Astrocyte (in vitro differentiated cells and primary cell): ENCODE data around the gene CYP2A7.

Experiments used
- EZH2 ChIP-seq: IDR thresholded peaks from 2 replicates; pipeline ENCODE4 v1.6.1; 2012; ENCODE audit warnings: mild to moderate bottlenecking, low read length, inconsistent platforms; ENCODE audit not compliant: insufficient read depth
- TF ChIP-seq, protein P1 (sequence below): IDR thresholded peaks from 2 replicates; pipeline ENCODE4 v1.5.1; 2011; ENCODE audit warnings: low read depth, mild to moderate bottlenecking, inconsistent platforms, low read length, moderate library complexity; ENCODE audit not compliant: insufficient read depth

DNA sequence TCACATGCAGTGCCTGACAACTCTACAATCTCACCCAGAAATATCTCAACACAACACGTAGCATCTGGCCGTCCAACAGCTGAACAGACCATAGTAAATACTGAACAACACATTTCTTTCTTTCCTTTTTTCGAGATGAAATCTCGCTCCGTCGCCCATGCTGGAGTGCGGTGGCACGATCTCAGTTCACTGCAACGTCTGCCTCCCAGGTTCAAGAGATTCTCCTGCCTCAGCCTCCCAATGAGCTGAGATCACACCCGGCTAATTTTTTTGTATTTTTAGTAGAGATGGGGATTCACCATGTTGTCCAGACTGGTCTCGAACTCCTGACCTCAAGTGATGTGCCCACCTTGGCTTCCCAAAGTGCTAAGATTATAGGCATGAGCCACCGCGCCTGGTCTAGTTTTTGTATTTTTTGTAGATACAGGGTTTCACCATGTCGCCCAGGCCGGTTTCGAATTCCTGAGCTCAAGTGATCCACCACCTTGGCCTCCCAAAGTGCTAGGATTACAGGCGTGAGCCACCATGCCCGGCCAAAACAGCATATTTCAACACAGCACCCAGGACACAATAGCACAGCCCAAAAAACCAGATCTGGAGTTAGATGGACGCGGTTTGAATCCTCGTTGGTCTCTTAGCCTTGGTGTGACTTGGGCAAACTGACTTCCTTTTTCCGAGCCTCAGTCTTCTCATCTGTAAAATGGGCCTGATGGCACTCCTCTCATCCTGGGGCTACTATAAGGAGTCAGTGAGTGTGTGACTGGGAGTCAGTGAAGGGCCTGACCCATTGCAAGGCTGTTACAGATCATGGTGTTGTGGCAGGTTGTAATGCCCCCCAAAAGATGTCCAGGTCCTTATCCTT is 54.4 kb downstream of the CYP2A7 start:
- TF ChIP-seq, protein P1, sequence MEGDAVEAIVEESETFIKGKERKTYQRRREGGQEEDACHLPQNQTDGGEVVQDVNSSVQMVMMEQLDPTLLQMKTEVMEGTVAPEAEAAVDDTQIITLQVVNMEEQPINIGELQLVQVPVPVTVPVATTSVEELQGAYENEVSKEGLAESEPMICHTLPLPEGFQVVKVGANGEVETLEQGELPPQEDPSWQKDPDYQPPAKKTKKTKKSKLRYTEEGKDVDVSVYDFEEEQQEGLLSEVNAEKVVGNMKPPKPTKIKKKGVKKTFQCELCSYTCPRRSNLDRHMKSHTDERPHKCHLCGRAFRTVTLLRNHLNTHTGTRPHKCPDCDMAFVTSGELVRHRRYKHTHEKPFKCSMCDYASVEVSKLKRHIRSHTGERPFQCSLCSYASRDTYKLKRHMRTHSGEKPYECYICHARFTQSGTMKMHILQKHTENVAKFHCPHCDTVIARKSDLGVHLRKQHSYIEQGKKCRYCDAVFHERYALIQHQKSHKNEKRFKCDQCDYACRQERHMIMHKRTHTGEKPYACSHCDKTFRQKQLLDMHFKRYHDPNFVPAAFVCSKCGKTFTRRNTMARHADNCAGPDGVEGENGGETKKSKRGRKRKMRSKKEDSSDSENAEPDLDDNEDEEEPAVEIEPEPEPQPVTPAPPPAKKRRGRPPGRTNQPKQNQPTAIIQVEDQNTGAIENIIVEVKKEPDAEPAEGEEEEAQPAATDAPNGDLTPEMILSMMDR: no peak
- TF ChIP-seq EZH2: no peak
